NCI-H748 treated with DMSO at 0.1 percent for 48 hours (cell line): ENCODE data around the gene FGF10.

Experiments used
- DNase-seq: peaks from one replicate; lab custom pipeline; 2025; lab: John Stamatoyannopoulos, UW

Gene FGF10

DNA sequence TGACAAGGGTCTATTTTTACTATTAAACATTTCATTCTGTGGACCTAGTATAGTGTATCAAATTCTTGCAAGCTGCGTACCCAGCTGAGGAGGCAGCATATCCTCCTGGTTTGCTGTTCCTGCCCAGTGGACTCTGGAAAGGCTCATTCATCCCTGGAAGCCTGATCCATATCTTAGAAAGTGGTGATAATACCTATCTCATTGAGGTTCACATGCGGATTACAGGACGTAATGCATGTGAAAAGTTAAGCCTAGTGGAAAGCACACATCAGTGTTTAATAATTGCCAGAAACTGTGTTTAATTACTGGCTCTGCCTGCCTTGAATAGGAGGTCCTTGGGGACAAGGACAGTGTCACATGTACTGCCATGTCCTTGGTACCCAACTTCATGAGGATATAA is 132.0 kb downstream of the FGF10 start:
- no peak for DNase-seq
